GM12878 (cell line): ENCODE data around the gene TMEM40. TPM values are rescaled to one million over a fixed set of nuclear protein-coding genes. Genes with fewer than 3 reads are reported as not detected.
A peak's percentile ranks its signal among the peaks of the same experiment; 100 is the strongest.

Experiments used
- ATAC-seq: fragments of 200-7000 bp; cut with Tn5 transposase; 3 replicates; pipeline ENCODE4 v1.9.1; 2020; ENCODE audit warnings: mild to moderate bottlenecking, moderate library complexity
- BruUV-seq: library from RNA; stranded (reverse); fragments of 400-500 nt; replicated peaks from 2 replicates; lab custom pipeline; 2021; lab: Mats Ljungman, UMichigan
- CTCF ChIA-PET: fragments of 300-600 bp; sonication (Branson Sonifier 250); formaldehyde crosslinking; extraction: SDS; loops from one replicate; lab custom pipeline; 2021; ENCODE audit warnings: inconsistent platforms; lab: Yijun Ruan, JAX
- POLR2A ChIA-PET: fragments of 350-600 bp; formaldehyde crosslinking; extraction: SDS; loops from one replicate; lab custom pipeline; 2021; ENCODE audit warnings: inconsistent platforms; lab: Charles Lee
- RAD21 ChIA-PET: fragments of 300-600 bp; sonication (Branson Sonifier 250); formaldehyde crosslinking; loops from one replicate; lab custom pipeline; 2023; ENCODE audit warnings: antibody characterized with exemption; ENCODE audit not compliant: unreplicated experiment; lab: Charles Lee
- SMC1A ChIA-PET: fragments of 300-600 bp; sonication (Branson Sonifier 250); formaldehyde crosslinking; loops from one replicate; lab custom pipeline; 2023; ENCODE audit not compliant: unreplicated experiment, uncharacterized antibody; lab: Charles Lee
- DNase-seq: peaks from one replicate; pipeline ENCODE4 v3.0.0-alpha.2; 2011; ENCODE audit warnings: low read depth, low spot score
- FAIRE-seq: peaks from 3 replicates; lab custom pipeline; 2011; peaks lifted over from hg19 to GRCh38; lab: Jason Lieb, UNC
- H2AFZ ChIP-seq: 2 replicates; pipeline ENCODE4 v1.6.0; 2011; ENCODE audit warnings: low read depth, low read length, control low read depth; ENCODE audit not compliant: control insufficient read depth
- H3K27ac ChIP-seq: 2 replicates; pipeline ENCODE4 v1.5.1; 2011; ENCODE audit warnings: control low read depth; ENCODE audit not compliant: control insufficient read depth, insufficient read depth
- H3K27me3 ChIP-seq, 2 experiments: replicated peaks in 1 of 2; 2 replicates each; pipeline versions ENCODE4 v1.6.0 to v1.6.1; 2011; ENCODE audit warnings: low read length in 1 of 2; ENCODE audit not compliant: control insufficient read depth in 2 of 2, insufficient read depth in 2 of 2
- H3K36me3 ChIP-seq, 2 experiments: 2 replicates each; pipeline ENCODE4 v1.5.1; 2011; ENCODE audit warnings: low read length in 1 of 2; ENCODE audit not compliant: control insufficient read depth in 2 of 2, insufficient read depth in 2 of 2
- H3K4me1 ChIP-seq: 2 replicates; pipeline ENCODE4 v1.6.1; 2011; ENCODE audit warnings: mild to moderate bottlenecking, low read length, moderate library complexity, mixed read lengths; ENCODE audit not compliant: control insufficient read depth, insufficient read depth
- H3K4me2 ChIP-seq: 2 replicates; pipeline ENCODE4 v1.6.0; 2011; ENCODE audit warnings: control low read depth; ENCODE audit not compliant: control insufficient read depth, insufficient read depth
- H3K4me3 ChIP-seq: fragments of 200-600 bp; sonication (generic); 2 replicates; pipeline ENCODE4 v1.5.1; 2016
- H3K79me2 ChIP-seq: 2 replicates; pipeline ENCODE4 v1.6.0; 2011; ENCODE audit warnings: low read length; ENCODE audit not compliant: control insufficient read depth, insufficient read depth
- H3K9ac ChIP-seq: 2 replicates; pipeline ENCODE4 v1.8.0; 2011; ENCODE audit warnings: low read length, control low read depth, mixed read lengths; ENCODE audit not compliant: control insufficient read depth, insufficient read depth
- H3K9me3 ChIP-seq: replicated peaks from 3 replicates; pipeline ENCODE4 v1.5.1; 2011; ENCODE audit warnings: mild to moderate bottlenecking, low read length; ENCODE audit not compliant: control insufficient read depth, insufficient read depth
- H4K20me1 ChIP-seq: 2 replicates; pipeline ENCODE4 v1.6.0; 2011; ENCODE audit not compliant: control insufficient read depth, insufficient read depth
- ATF7 ChIP-seq: fragments of 450-650 bp; IDR thresholded peaks from 2 replicates; pipeline ENCODE4 v1.6.1; 2016; ENCODE audit warnings: low read depth, mild to moderate bottlenecking
- EED ChIP-seq: sonication (generic); IDR thresholded peaks from 2 replicates; pipeline ENCODE4 v1.6.1; 2016; ENCODE audit warnings: antibody characterized with exemption, low read depth
- KDM1A ChIP-seq: fragments of 200-600 bp; sonication (generic); IDR thresholded peaks from 2 replicates; pipeline ENCODE4 v1.6.1; 2016; ENCODE audit warnings: borderline replicate concordance
- NFYA ChIP-seq: IDR thresholded peaks from 2 replicates; pipeline ENCODE4 v1.6.1; 2011; ENCODE audit warnings: low read depth, mild to moderate bottlenecking, low read length, improper control_type of control experiment, borderline replicate concordance
- PAX5 ChIP-seq: IDR thresholded peaks from 2 replicates; pipeline ENCODE4 v1.6.1; 2011; ENCODE audit warnings: low read depth, low read length, borderline replicate concordance
- POLR2A ChIP-seq: IDR thresholded peaks from 2 replicates; pipeline ENCODE4 v1.6.1; 2011; ENCODE audit warnings: low read depth, mild to moderate bottlenecking, low read length
- SMARCA5 ChIP-seq: fragments of 450-650 bp; IDR thresholded peaks from 2 replicates; pipeline ENCODE4 v1.6.1; 2017; ENCODE audit warnings: mild to moderate bottlenecking
- SMC3 ChIP-seq: IDR thresholded peaks from 2 replicates; pipeline ENCODE4 v1.6.1; 2011; ENCODE audit warnings: low read length, improper control_type of control experiment, borderline replicate concordance
- WRNIP1 ChIP-seq: IDR thresholded peaks from 2 replicates; pipeline ENCODE4 v1.6.1; 2011; ENCODE audit warnings: low read depth, low read length, improper control_type of control experiment, borderline replicate concordance
- WGBS: methylation state at CpG from one replicate; pipeline ENCODE4 v1.1.6; 2016; ENCODE audit warnings: low lambda C conversion rate; ENCODE audit not compliant: insufficient replicate concordance, insufficient coverage; ENCODE audit errors: missing lambda C conversion rate; 5-methylcytosine and 5-hydroxymethylcytosine counted together
- in situ Hi-C: fragments of 300-500 bp; cut with MboI; formaldehyde crosslinking; loops from 9 replicates; pipeline ENCODE4 v1.14.3; 2018; ENCODE audit warnings: mixed read lengths
- intact Hi-C: fragments of 100-400 bp; cut with micrococcal nuclease; formaldehyde crosslinking; loops from one replicate; pipeline ENCODE4 v1.14.2; 2022; ENCODE audit not compliant: unreplicated experiment
- polyA plus RNA-seq, 11 experiments: library from polyadenylated mRNA; depleted of rRNA in 4 of 11; unstranded in 6 of 11; stranded (reverse) in 5 of 11; fragments of >200 nt; fragmentation: Nextera tagmentation in 4 of 11; fragmentation: Illumina TruSeq in 1 of 11; extraction: Ambion mirVana in 4 of 11; extraction: Trizol in 1 of 11; gene quantifications; 1 replicate in 1 of 11; 2 replicates in 10 of 11; pipeline versions ENCODE4 v1.2.1 to v1.2.3, GENCODE V29; 2011 to 2016; ENCODE audit warnings: inconsistent platforms in 2 of 11, missing spikeins in 2 of 11, low read depth in 1 of 11
- total RNA-seq, 4 experiments: library from RNA; depleted of rRNA in 3 of 4; stranded (reverse); fragments of >200 nt in 3 of 4; fragmentation: Illumina TruSeq in 1 of 4; extraction: Trizol in 1 of 4; gene quantifications; 2 replicates each; pipeline versions ENCODE4 v1.2.1 to v1.2.3, GENCODE V29; 2013 to 2021
- TF ChIP-seq, protein P1 (sequence below): IDR thresholded peaks from 2 replicates; pipeline ENCODE4 v1.6.1; 2012; ENCODE audit warnings: low read length, inconsistent platforms
- TF ChIP-seq, protein P2 (sequence below): IDR thresholded peaks from 2 replicates; pipeline ENCODE4 v1.6.1; 2012; ENCODE audit warnings: improper control_type of control experiment, low read depth, low read length; ENCODE audit not compliant: insufficient replicate concordance
- TF ChIP-seq, protein P3 (sequence below): fragments of 150-350 bp; IDR thresholded peaks from 2 replicates; pipeline ENCODE4 v1.6.1; 2014; ENCODE audit warnings: mild to moderate bottlenecking, low read depth, low read length
- TF ChIP-seq, protein P4 (sequence below): fragments of 450-650 bp; conservative IDR thresholded peaks from 2 replicates; pipeline ENCODE4 v1.6.1; 2017; ENCODE audit warnings: mild to moderate bottlenecking, moderate library complexity

The TMEM40 gene
- total and polyA plus RNA-seq, 10 of the 15 experiments (the other 5 are each of a cell fraction or from before 2014, with no cell fraction given): 0.10 to 0.46 (median 0.27) TPM; not detected in 3

DNA sequence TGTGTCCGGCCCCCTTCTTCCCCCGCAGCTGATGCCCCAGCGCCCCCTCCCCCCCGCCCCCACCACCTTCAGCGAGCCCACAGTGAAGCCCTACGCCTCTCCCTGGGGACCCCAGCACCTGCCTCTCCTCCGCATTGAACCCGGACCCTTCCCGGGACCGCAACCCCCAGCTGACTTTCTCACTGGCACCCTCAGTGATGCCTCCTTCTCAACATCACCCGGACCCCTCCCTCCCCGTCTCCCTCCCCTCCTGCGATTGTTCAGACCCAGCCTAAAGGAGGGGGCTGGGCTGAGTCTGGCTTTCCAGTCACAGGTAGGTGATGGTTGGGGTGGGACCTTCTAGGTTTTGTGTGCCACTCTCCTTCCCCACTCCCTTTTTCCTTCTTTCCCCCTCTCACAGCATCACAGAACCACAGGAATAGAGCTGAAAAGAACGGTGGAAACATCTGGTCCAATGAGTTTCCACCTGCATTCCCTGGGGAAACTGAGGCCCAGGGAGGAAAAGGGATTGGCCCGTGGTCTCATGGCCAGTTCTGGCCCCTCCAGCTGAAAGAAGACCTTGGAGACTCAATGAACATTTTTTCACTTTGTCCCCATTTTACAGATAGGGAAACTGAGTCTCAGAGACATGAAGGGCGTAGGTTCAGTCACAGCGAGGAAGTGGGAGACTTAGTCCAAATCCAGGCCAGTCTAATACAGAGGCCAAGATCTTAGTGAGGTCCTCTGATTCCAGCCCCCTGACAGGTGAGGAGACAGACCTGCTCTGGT is 38.2 kb upstream of the TMEM40 start:
- 0 out of 2 replicates have a peak overlapping the region, but pooled peaks have one; percentile 3 for H3K4me2 ChIP-seq
- POLR2A ChIA-PET: no interaction called here

More for the DNA sequence above, 38.2 kb upstream of the TMEM40 start:
- Histone ChIP-seq H4K20me1 (no peaks in the 10 kb centered on the region), H3K9ac (no peak overlapping the region), H3K27ac (no peak overlapping the region), H3K27me3 (peaks cover 2 to 6% of the 10 kb centered on the region in 2 experiments), H3K79me2 (no peaks in the 10 kb centered on the region), H3K4me1 (no peaks in the 10 kb centered on the region), H3K9me3 (no peaks in the 10 kb centered on the region), H2AFZ (no peak overlapping the region), H3K36me3 (no peaks in the 10 kb centered on the region), H3K4me3 (no peak overlapping the region)
- no TSS peak for BruUV-seq
- no peak for FAIRE-seq
- RAD21 ChIA-PET: no interaction called here
- SMC1A ChIA-PET: no interaction called here
- WGBS: 37% methylated on average over 10 of the region's 17 CpGs
- ATAC-seq: no peak
- intact Hi-C loops: no loop called here
- in situ Hi-C loops: no loop called here
- CTCF ChIA-PET: interaction anchor here (1.5 kb wide), 1 partner anchor 26 kb away, joined by 4 read pairs; no protein-coding TSS in a partner anchor
- DNase-seq: no peak
- TF ChIP-seq, protein P1, sequence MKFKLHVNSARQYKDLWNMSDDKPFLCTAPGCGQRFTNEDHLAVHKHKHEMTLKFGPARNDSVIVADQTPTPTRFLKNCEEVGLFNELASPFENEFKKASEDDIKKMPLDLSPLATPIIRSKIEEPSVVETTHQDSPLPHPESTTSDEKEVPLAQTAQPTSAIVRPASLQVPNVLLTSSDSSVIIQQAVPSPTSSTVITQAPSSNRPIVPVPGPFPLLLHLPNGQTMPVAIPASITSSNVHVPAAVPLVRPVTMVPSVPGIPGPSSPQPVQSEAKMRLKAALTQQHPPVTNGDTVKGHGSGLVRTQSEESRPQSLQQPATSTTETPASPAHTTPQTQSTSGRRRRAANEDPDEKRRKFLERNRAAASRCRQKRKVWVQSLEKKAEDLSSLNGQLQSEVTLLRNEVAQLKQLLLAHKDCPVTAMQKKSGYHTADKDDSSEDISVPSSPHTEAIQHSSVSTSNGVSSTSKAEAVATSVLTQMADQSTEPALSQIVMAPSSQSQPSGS: no peak
- TF ChIP-seq, protein P2, sequence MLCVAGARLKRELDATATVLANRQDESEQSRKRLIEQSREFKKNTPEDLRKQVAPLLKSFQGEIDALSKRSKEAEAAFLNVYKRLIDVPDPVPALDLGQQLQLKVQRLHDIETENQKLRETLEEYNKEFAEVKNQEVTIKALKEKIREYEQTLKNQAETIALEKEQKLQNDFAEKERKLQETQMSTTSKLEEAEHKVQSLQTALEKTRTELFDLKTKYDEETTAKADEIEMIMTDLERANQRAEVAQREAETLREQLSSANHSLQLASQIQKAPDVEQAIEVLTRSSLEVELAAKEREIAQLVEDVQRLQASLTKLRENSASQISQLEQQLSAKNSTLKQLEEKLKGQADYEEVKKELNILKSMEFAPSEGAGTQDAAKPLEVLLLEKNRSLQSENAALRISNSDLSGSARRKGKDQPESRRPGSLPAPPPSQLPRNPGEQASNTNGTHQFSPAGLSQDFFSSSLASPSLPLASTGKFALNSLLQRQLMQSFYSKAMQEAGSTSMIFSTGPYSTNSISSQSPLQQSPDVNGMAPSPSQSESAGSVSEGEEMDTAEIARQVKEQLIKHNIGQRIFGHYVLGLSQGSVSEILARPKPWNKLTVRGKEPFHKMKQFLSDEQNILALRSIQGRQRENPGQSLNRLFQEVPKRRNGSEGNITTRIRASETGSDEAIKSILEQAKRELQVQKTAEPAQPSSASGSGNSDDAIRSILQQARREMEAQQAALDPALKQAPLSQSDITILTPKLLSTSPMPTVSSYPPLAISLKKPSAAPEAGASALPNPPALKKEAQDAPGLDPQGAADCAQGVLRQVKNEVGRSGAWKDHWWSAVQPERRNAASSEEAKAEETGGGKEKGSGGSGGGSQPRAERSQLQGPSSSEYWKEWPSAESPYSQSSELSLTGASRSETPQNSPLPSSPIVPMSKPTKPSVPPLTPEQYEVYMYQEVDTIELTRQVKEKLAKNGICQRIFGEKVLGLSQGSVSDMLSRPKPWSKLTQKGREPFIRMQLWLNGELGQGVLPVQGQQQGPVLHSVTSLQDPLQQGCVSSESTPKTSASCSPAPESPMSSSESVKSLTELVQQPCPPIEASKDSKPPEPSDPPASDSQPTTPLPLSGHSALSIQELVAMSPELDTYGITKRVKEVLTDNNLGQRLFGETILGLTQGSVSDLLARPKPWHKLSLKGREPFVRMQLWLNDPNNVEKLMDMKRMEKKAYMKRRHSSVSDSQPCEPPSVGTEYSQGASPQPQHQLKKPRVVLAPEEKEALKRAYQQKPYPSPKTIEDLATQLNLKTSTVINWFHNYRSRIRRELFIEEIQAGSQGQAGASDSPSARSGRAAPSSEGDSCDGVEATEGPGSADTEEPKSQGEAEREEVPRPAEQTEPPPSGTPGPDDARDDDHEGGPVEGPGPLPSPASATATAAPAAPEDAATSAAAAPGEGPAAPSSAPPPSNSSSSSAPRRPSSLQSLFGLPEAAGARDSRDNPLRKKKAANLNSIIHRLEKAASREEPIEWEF: no peak
- no peak for TF ChIP-seq SMC3
- TF ChIP-seq WRNIP1: no peak
- TF ChIP-seq, protein P3, sequence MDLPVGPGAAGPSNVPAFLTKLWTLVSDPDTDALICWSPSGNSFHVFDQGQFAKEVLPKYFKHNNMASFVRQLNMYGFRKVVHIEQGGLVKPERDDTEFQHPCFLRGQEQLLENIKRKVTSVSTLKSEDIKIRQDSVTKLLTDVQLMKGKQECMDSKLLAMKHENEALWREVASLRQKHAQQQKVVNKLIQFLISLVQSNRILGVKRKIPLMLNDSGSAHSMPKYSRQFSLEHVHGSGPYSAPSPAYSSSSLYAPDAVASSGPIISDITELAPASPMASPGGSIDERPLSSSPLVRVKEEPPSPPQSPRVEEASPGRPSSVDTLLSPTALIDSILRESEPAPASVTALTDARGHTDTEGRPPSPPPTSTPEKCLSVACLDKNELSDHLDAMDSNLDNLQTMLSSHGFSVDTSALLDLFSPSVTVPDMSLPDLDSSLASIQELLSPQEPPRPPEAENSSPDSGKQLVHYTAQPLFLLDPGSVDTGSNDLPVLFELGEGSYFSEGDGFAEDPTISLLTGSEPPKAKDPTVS: no peak
- no peak for TF ChIP-seq KDM1A
- no peak for TF ChIP-seq SMARCA5
- no peak for TF ChIP-seq PAX5
- no peak for TF ChIP-seq EED
- TF ChIP-seq NFYA: no peak
- no peak for TF ChIP-seq POLR2A
- TF ChIP-seq, protein P4, sequence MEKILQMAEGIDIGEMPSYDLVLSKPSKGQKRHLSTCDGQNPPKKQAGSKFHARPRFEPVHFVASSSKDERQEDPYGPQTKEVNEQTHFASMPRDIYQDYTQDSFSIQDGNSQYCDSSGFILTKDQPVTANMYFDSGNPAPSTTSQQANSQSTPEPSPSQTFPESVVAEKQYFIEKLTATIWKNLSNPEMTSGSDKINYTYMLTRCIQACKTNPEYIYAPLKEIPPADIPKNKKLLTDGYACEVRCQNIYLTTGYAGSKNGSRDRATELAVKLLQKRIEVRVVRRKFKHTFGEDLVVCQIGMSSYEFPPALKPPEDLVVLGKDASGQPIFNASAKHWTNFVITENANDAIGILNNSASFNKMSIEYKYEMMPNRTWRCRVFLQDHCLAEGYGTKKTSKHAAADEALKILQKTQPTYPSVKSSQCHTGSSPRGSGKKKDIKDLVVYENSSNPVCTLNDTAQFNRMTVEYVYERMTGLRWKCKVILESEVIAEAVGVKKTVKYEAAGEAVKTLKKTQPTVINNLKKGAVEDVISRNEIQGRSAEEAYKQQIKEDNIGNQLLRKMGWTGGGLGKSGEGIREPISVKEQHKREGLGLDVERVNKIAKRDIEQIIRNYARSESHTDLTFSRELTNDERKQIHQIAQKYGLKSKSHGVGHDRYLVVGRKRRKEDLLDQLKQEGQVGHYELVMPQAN: no peak
- no peak for TF ChIP-seq ATF7
